ENCODE data around the gene CSPG4.
"Not testable (repeated sequence)": the region's sequence is repeated elsewhere in the genome, so short reads cannot be mapped to it uniquely, and the experiment has no call there.

DNA sequence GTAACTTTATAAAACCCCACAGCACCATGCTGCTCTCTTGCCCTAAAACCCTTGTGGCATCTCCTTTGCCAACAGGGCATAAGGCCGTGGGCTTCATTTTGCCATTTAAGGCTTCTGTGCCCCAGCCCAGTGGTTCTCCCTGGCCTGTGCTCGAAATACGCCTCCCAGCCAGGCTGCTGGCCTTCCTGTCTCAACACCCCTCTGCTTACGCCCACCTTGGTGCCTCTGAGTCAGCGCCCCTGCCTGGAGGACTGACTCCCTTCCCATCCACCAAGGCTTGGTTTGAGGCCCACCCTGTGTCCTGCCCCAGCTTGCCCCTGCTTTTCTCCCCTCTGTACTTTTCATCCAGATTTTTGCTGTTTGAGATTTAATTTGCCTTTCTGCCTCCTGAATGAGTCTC, 1.8 kb downstream of the CSPG4 start:
- not testable (repeated sequence) for TF ChIP-seq POLR2A (IDR thresholded peaks at IDR 0.05; ENCODE audit: low read length); GATA1 (IDR thresholded peaks at IDR 0.05; ENCODE audit: low read depth, low read length)

Measured in erythroblast (primary cell).